Measurements from ENCODE around the gene UBE2F.

Gene UBE2F

GRCh38 chr2:237934186-237934585 lies 32.6 kb upstream of the UBE2F start:
- no peak for TF ChIP-seq CTCF (IDR thresholded peaks at IDR 0.05)
- Histone ChIP-seq H3K36me3 (ENCODE audit: control insufficient read depth, insufficient read depth, low read length) (no peaks in the 10 kb centered on the region), H3K9ac (no peak overlapping the region), H3K27me3 (ENCODE audit: control insufficient read depth, insufficient read depth, low read length) (no peaks in the 10 kb centered on the region), H3K4me1 (no peaks in the 10 kb centered on the region), H3K9me3 (ENCODE audit: control insufficient read depth, low read length) (no peaks in the 10 kb centered on the region), H3K27ac (no peak overlapping the region), H3K4me3 (ENCODE audit: low read depth, low read length) (no peak overlapping the region), H3K79me2 (no peaks in the 10 kb centered on the region), H2AFZ (no peak overlapping the region), H3K4me2 (ENCODE audit: low read length) (no peak overlapping the region)

GRCh38 chr2:237935740-237936452 lies 30.9 kb upstream of the UBE2F start:
- no peak overlapping the region for H3K27ac ChIP-seq
- H3K9me3 ChIP-seq (ENCODE audit: control insufficient read depth, low read length), result no peaks in the 10 kb centered on the region
- no peaks in the 10 kb centered on the region for H3K79me2 ChIP-seq
- H3K9ac ChIP-seq, result no peak overlapping the region
- no peak overlapping the region for H2AFZ ChIP-seq
- TF ChIP-seq CTCF (IDR thresholded peaks at IDR 0.05), result no peak
- no peak overlapping the region for H3K4me2 ChIP-seq (ENCODE audit: low read length)
- H3K27me3 ChIP-seq (ENCODE audit: control insufficient read depth, insufficient read depth, low read length), result no peaks in the 10 kb centered on the region
- no peaks in the 10 kb centered on the region for H3K4me1 ChIP-seq
- H3K36me3 ChIP-seq (ENCODE audit: control insufficient read depth, insufficient read depth, low read length), result no peaks in the 10 kb centered on the region
- no peak overlapping the region for H3K4me3 ChIP-seq (ENCODE audit: low read depth, low read length)

GRCh38 chr2:237939251-237939650 lies 27.6 kb upstream of the UBE2F start:
- Histone ChIP-seq H3K4me3 (ENCODE audit: low read depth, low read length) (no peak overlapping the region), H3K4me2 (ENCODE audit: low read length) (no peak overlapping the region), H3K9ac (no peak overlapping the region), H3K27ac (no peak overlapping the region), H3K9me3 (ENCODE audit: control insufficient read depth, low read length) (no peaks in the 10 kb centered on the region), H3K36me3 (ENCODE audit: control insufficient read depth, insufficient read depth, low read length) (no peaks in the 10 kb centered on the region), H3K27me3 (ENCODE audit: control insufficient read depth, insufficient read depth, low read length) (no peaks in the 10 kb centered on the region), H2AFZ (no peak overlapping the region), H3K79me2 (no peaks in the 10 kb centered on the region), H3K4me1 (no peaks in the 10 kb centered on the region)
- TF ChIP-seq CTCF (IDR thresholded peaks at IDR 0.05), result no peak

- no peak for TF ChIP-seq CTCF (IDR thresholded peaks at IDR 0.05)
- no peak overlapping the region for H3K9ac ChIP-seq
These were observed 26.0 kb upstream of the UBE2F start for GRCh38 chr2:237940828-237941227.

GRCh38 chr2:237941239-237941638 lies 25.6 kb upstream of the UBE2F start:
- Histone ChIP-seq H2AFZ (no peak overlapping the region), H3K4me3 (ENCODE audit: low read depth, low read length) (no peak overlapping the region)

More at GRCh38 chr2:237940828-237941227, 26.0 kb upstream of the UBE2F start:
- Histone ChIP-seq H2AFZ (no peak overlapping the region), H3K79me2 (no peaks in the 10 kb centered on the region), H3K4me3 (ENCODE audit: low read depth, low read length) (no peak overlapping the region), H3K36me3 (ENCODE audit: control insufficient read depth, insufficient read depth, low read length) (no peaks in the 10 kb centered on the region), H3K27me3 (ENCODE audit: control insufficient read depth, insufficient read depth, low read length) (no peaks in the 10 kb centered on the region), H3K9me3 (ENCODE audit: control insufficient read depth, low read length) (no peaks in the 10 kb centered on the region), H3K27ac (no peak overlapping the region), H3K4me2 (ENCODE audit: low read length) (no peak overlapping the region), H3K4me1 (no peaks in the 10 kb centered on the region)

More at GRCh38 chr2:237941239-237941638, 25.6 kb upstream of the UBE2F start:
- Histone ChIP-seq H3K4me1 (no peaks in the 10 kb centered on the region), H3K36me3 (ENCODE audit: control insufficient read depth, insufficient read depth, low read length) (no peaks in the 10 kb centered on the region), H3K4me2 (ENCODE audit: low read length) (no peak overlapping the region), H3K9me3 (ENCODE audit: control insufficient read depth, low read length) (no peaks in the 10 kb centered on the region), H3K79me2 (no peaks in the 10 kb centered on the region), H3K27me3 (ENCODE audit: control insufficient read depth, insufficient read depth, low read length) (no peaks in the 10 kb centered on the region), H3K9ac (no peak overlapping the region), H3K27ac (no peak overlapping the region)
- no peak for TF ChIP-seq CTCF (IDR thresholded peaks at IDR 0.05)

Data from parathyroid adenoma (tissue), 2 donors.